Measurements from ENCODE around the gene TRAPPC6A.

- no peak for TF ChIP-seq CTCF (IDR thresholded peaks at IDR 0.05 in 4 of 5, conservative IDR thresholded peaks at IDR 0.05 in 1 of 5)
- no peak for TF ChIP-seq POLR2A (IDR thresholded peaks at IDR 0.05)
These were observed 5.9 kb downstream of the TRAPPC6A start for GRCh38 chr19:45172173-45172572.
